Lower leg skin (tissue), 3 donors: ENCODE results near the gene SP6.

Source experiments
- POLR2A ChIP-seq, 2 donors: fragments of 450-650 bp; IDR thresholded peaks; one replicate each; pipeline ENCODE4 v1.6.1; 2016 to 2017; ENCODE audit warnings: antibody characterized with exemption in 2 of 2, mild to moderate bottlenecking in 1 of 2, moderate library complexity in 1 of 2
- TF ChIP-seq, protein P1 (sequence below), 3 donors: fragments of 450-650 bp; IDR thresholded peaks; one replicate each; pipeline ENCODE4 v1.5.1; 2016; ENCODE audit warnings: antibody characterized with exemption in 3 of 3, mild to moderate bottlenecking in 3 of 3, moderate library complexity in 2 of 3

DNA sequence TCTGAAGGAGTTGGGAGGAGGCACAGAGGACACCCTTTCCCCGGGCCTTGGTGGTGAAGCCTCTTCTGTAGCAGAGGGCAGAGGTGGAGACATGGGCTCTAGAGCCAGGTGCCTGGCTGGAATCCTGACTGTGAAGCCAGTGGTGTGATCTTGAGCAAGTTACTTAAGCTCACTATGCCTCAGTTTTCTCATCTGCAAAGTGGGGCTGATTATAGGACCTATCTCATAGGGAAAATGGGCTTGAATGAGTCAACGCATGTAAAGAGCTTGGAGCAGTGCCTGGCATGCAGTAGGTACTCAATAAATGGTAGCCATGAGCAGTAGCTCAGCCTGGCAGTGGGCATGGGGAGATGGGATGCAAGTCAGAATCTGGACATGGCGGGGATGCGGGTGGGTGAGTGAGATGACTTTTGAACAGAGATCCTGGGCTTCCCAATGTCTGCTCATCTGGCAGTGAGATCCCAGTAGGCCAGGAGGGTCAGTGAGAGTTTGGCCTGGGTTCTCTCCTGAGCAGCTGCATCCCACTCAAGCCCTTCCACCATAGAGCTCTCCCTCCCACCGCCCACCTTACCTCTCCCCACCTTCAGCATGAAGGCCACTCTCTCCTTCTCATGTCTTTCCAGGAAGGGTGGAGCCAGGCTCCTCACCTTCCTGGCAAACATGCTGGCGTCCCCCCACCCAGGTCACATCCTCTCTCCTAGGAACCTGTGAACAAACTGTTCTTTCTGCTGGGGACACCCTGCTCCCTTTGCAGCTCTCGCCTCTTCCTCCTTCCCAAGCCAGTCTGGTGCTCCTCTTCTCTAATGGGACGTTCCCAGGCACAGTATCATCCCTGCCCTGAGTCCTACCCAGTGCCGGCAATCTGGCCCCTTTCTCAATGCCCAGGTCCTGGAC, 32.0 kb upstream of the SP6 start:
- TF ChIP-seq, protein P1, sequence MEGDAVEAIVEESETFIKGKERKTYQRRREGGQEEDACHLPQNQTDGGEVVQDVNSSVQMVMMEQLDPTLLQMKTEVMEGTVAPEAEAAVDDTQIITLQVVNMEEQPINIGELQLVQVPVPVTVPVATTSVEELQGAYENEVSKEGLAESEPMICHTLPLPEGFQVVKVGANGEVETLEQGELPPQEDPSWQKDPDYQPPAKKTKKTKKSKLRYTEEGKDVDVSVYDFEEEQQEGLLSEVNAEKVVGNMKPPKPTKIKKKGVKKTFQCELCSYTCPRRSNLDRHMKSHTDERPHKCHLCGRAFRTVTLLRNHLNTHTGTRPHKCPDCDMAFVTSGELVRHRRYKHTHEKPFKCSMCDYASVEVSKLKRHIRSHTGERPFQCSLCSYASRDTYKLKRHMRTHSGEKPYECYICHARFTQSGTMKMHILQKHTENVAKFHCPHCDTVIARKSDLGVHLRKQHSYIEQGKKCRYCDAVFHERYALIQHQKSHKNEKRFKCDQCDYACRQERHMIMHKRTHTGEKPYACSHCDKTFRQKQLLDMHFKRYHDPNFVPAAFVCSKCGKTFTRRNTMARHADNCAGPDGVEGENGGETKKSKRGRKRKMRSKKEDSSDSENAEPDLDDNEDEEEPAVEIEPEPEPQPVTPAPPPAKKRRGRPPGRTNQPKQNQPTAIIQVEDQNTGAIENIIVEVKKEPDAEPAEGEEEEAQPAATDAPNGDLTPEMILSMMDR (IDR thresholded peaks at IDR 0.05): no peak
- no peak for TF ChIP-seq POLR2A (IDR thresholded peaks at IDR 0.05)
